PC-9 (cell line): ENCODE results near the gene ATXN1. TPM values are rescaled to one million over a fixed set of nuclear protein-coding genes. Genes with fewer than 3 reads are reported as not detected.

ENCODE experiments used
- BruUV-seq: library from RNA; stranded (reverse); fragments of 400-500 nt; replicated peaks from 2 replicates; lab custom pipeline; 2021; lab: Mats Ljungman, UMichigan
- CTCF ChIA-PET: fragments of 300-600 bp; sonication (Branson Sonifier 250); formaldehyde crosslinking; loops from one replicate; lab custom pipeline; 2022; ENCODE audit warnings: antibody characterized with exemption; lab: Charles Lee
- POLR2A ChIA-PET: fragments of 300-600 bp; sonication (Branson Sonifier 250); formaldehyde crosslinking; loops from one replicate; lab custom pipeline; 2022; ENCODE audit warnings: antibody characterized with exemption; ENCODE audit not compliant: unreplicated experiment; lab: Charles Lee
- DNase-seq, 2 experiments: peaks; one replicate each; pipeline versions ENCODE4 v3.0.0 to v3.0.0-alpha.2; 2015 to 2022; ENCODE audit warnings: mixed read lengths in 1 of 2
- H2AFZ ChIP-seq: fragments of 200-600 bp; sonication (generic); 2 replicates; pipeline ENCODE4 v1.8.1; 2017; ENCODE audit warnings: antibody characterized with exemption
- H3F3A ChIP-seq: fragments of 200-600 bp; sonication (generic); 2 replicates; pipeline ENCODE4 v1.8.1; 2017; ENCODE audit warnings: antibody characterized with exemption, mild to moderate bottlenecking, low read depth; ENCODE audit not compliant: insufficient read depth
- H3K27ac ChIP-seq: fragments of 200-600 bp; sonication (generic); 2 replicates; pipeline ENCODE4 v1.6.1; 2016; ENCODE audit warnings: mixed run types
- H3K27me3 ChIP-seq: fragments of 200-600 bp; sonication (generic); 2 replicates; pipeline ENCODE4 v1.6.1; 2016; ENCODE audit warnings: low read depth, mixed run types; ENCODE audit not compliant: insufficient read depth
- H3K36me3 ChIP-seq: fragments of 200-600 bp; sonication (generic); 2 replicates; pipeline ENCODE4 v1.6.1; 2016; ENCODE audit warnings: low read depth, mixed run types
- H3K4me1 ChIP-seq: fragments of 200-600 bp; sonication (generic); replicated peaks from 2 replicates; pipeline ENCODE4 v1.6.1; 2016; ENCODE audit warnings: mixed run types; ENCODE audit not compliant: insufficient read depth
- H3K4me2 ChIP-seq: fragments of 200-600 bp; sonication (generic); 2 replicates; pipeline ENCODE4 v1.6.1; 2017; ENCODE audit warnings: mixed run types
- H3K4me3 ChIP-seq: fragments of 200-600 bp; sonication (generic); 2 replicates; pipeline ENCODE4 v1.6.1; 2016; ENCODE audit warnings: mixed run types
- H3K79me2 ChIP-seq: fragments of 200-600 bp; sonication (generic); 2 replicates; pipeline ENCODE4 v1.6.1; 2017; ENCODE audit warnings: low read depth, mixed run types
- H3K9me2 ChIP-seq: fragments of 200-600 bp; sonication (generic); 2 replicates; pipeline ENCODE4 v1.8.1; 2017; ENCODE audit warnings: mild to moderate bottlenecking; ENCODE audit not compliant: insufficient read depth
- H3K9me3 ChIP-seq: fragments of 200-600 bp; sonication (generic); 2 replicates; pipeline ENCODE4 v1.8.1; 2016; ENCODE audit warnings: low read depth; ENCODE audit not compliant: insufficient read depth
- H4K20me1 ChIP-seq: fragments of 200-600 bp; sonication (generic); 2 replicates; pipeline ENCODE4 v1.8.1; 2017; ENCODE audit not compliant: insufficient read depth
- CTCF ChIP-seq: fragments of 200-600 bp; sonication (generic); conservative IDR thresholded peaks from 2 replicates; pipeline ENCODE4 v1.6.1; 2017; ENCODE audit warnings: mixed run types, antibody characterized with exemption, mild to moderate bottlenecking, moderate library complexity
- EZH2 ChIP-seq: fragments of 200-600 bp; sonication (generic); IDR thresholded peaks from 2 replicates; pipeline ENCODE4 v1.8.0; 2017; ENCODE audit warnings: antibody characterized with exemption, low read depth
- intact Hi-C: fragments of 100-400 bp; cut with micrococcal nuclease; formaldehyde crosslinking; loops from one replicate; pipeline ENCODE4 v1.10.0; 2022; ENCODE audit not compliant: unreplicated experiment
- total RNA-seq: library from RNA; stranded (reverse); gene quantifications from 2 replicates; pipeline ENCODE4 v1.2.3, GENCODE V29; 2021

The ATXN1 gene
- total RNA-seq, 1 experiment from 2014 or later: 42.7 TPM

GRCh38 chr6:16731478-16732051, 29.7 kb downstream of the ATXN1 start:
- Histone ChIP-seq H3K9me2 (no peaks in the 10 kb centered on the region), H3K9me3 (no peaks in the 10 kb centered on the region), H3K79me2 (no peaks in the 10 kb centered on the region), H3K4me3 (no peak overlapping the region), H3K36me3 (no peaks in the 10 kb centered on the region), H2AFZ (no peak overlapping the region), H4K20me1 (no peaks in the 10 kb centered on the region), H3K4me2 (no peak overlapping the region), H3F3A (no peaks in the 10 kb centered on the region), H3K27me3 (no peaks in the 10 kb centered on the region), H3K27ac (no peak overlapping the region), H3K4me1 (peaks cover 12% of the 10 kb centered on the region)
- no peak for DNase-seq
- POLR2A ChIA-PET: no interaction called here
- intact Hi-C loops: no loop called here
- CTCF ChIA-PET: interaction anchor here (0.6 kb wide), 1 partner anchor 84 kb away, joined by 3 read pairs; no protein-coding TSS in a partner anchor
- BruUV-seq: no TSS peak
- TF ChIP-seq EZH2 (no peak), CTCF (no peak)

- ChIA-PET CTCF (interaction anchor here (0.6 kb wide), 2 partner anchors 85 to 110 kb away, joined by 3 to 4 read pairs; no protein-coding TSS in a partner anchor), POLR2A (no interaction called here)
- TF ChIP-seq CTCF (no peak), EZH2 (no peak)
- no peak overlapping the region for H3K4me2 ChIP-seq
- H3K27ac ChIP-seq: no peak overlapping the region
- H3K4me3 ChIP-seq: no peak overlapping the region
- H3F3A ChIP-seq: no peaks in the 10 kb centered on the region
- no peaks in the 10 kb centered on the region for H3K9me3 ChIP-seq
- H2AFZ ChIP-seq: no peak overlapping the region
- BruUV-seq: no TSS peak
- no peaks in the 10 kb centered on the region for H3K79me2 ChIP-seq
- no peaks in the 10 kb centered on the region for H3K27me3 ChIP-seq
- no peaks in the 10 kb centered on the region for H3K9me2 ChIP-seq
- intact Hi-C loops: no loop called here
- no peaks in the 10 kb centered on the region for H4K20me1 ChIP-seq
- no peak for DNase-seq
- H3K36me3 ChIP-seq: no peaks in the 10 kb centered on the region
- peaks cover 16% of the 10 kb centered on the region for H3K4me1 ChIP-seq
Measured at GRCh38 chr6:16730738-16731477, 30.4 kb downstream of the ATXN1 start.

- H3K4me3 ChIP-seq: no peak overlapping the region
- peaks cover 23% of the 10 kb centered on the region for H3K4me1 ChIP-seq
- ChIA-PET CTCF (no interaction called here), POLR2A (no interaction called here)
- no peaks in the 10 kb centered on the region for H3K79me2 ChIP-seq
- no peaks in the 10 kb centered on the region for H3K9me2 ChIP-seq
- H2AFZ ChIP-seq: no peak overlapping the region
- H4K20me1 ChIP-seq: no peaks in the 10 kb centered on the region
- TF ChIP-seq CTCF (no peak), EZH2 (no peak)
- H3F3A ChIP-seq: peaks cover 3% of the 10 kb centered on the region; the same call in 1 of the 2 replicates
- no peaks in the 10 kb centered on the region for H3K27me3 ChIP-seq
- intact Hi-C loops: loop anchor here (10.0 kb wide), 1 partner anchor 665 kb away; the partner anchor contains the start of gene CAP2
- no peaks in the 10 kb centered on the region for H3K9me3 ChIP-seq
- no TSS peak for BruUV-seq
- H3K36me3 ChIP-seq: no peaks in the 10 kb centered on the region
- H3K27ac ChIP-seq: no peak overlapping the region
- no peak for DNase-seq
- H3K4me2 ChIP-seq: no peak overlapping the region
Measured at GRCh38 chr6:16729744-16730143, 31.5 kb downstream of the ATXN1 start.
